Measurements from ENCODE around the gene CDC45. TPM values are rescaled to one million over a fixed set of nuclear protein-coding genes. Genes with fewer than 3 reads are reported as not detected.

CDC45 gene
- polyA plus RNA-seq, 1 donor (not counting 4 experiments of a cell fraction or from before 2014, with no cell fraction given) = 22.7 TPM

GRCh38 chr22:19525116-19525660 lies 45.5 kb downstream of the CDC45 start:
- no peak overlapping the region for H3K9ac ChIP-seq (ENCODE audit: control insufficient read depth, extremely low read depth, insufficient read depth, low read length)
- H4K20me1 ChIP-seq (ENCODE audit: control insufficient read depth, extremely low read depth, insufficient read depth, low read length) = peaks cover 4% of the 10 kb centered on the region
- H3K4me2 ChIP-seq (ENCODE audit: control insufficient read depth, extremely low read depth, insufficient read depth, low read depth, low read length) = no peak overlapping the region
- H3K9me1 ChIP-seq (ENCODE audit: control insufficient read depth, extremely low read depth, insufficient read depth, low read length) = no peaks in the 10 kb centered on the region
- H3K79me2 ChIP-seq (ENCODE audit: control insufficient read depth, insufficient read depth, low read length) = no peaks in the 10 kb centered on the region
- FAIRE-seq = no peak
- no peaks in the 10 kb centered on the region for H3K9me3 ChIP-seq (ENCODE audit: control insufficient read depth, low read depth, low read length)
- peaks cover 2% of the 10 kb centered on the region for H3K4me1 ChIP-seq (ENCODE audit: control insufficient read depth, extremely low read depth, insufficient read depth, low read length)
- no peak for DNase-seq (ENCODE audit: low read depth, low spot score)
- H3K27ac ChIP-seq (ENCODE audit: control insufficient read depth, insufficient read depth, low read length) = no peak overlapping the region
- no peak overlapping the region for H2AFZ ChIP-seq (ENCODE audit: control insufficient read depth, low read length)
- no peaks in the 10 kb centered on the region for H3K36me3 ChIP-seq (ENCODE audit: control insufficient read depth in 2 of 2, extremely low read depth in 1 of 2, insufficient read depth in 2 of 2, low read length in 2 of 2)
- dilution Hi-C loops (cut with MboI; ENCODE audit: extremely low pct_ligation_motif_present, low sequenced_read_pairs) = loop anchor here (10.0 kb wide), 1 partner anchor 60 kb away; no protein-coding TSS in a partner anchor
- peaks cover 42% of the 10 kb centered on the region for H3K27me3 ChIP-seq (ENCODE audit: control insufficient read depth, extremely low read depth, insufficient read depth, low read length)
- TF ChIP-seq EZH2 (IDR thresholded peaks at IDR 0.05; ENCODE audit: low read length) = no peak
- TF ChIP-seq CTCF (optimal IDR thresholded peaks at IDR 0.05 in 1 of 3, IDR thresholded peaks at IDR 0.05 in 1 of 3, conservative IDR thresholded peaks at IDR 0.05 in 1 of 3; ENCODE audit: extremely low read depth in 1 of 3, insufficient read depth in 2 of 3, low read length in 3 of 3) = no peak
- no peak overlapping the region for H3K4me3 ChIP-seq (ENCODE audit: control insufficient read depth in 2 of 3, extremely low read depth in 1 of 3, insufficient read depth in 2 of 3, low read depth in 1 of 3, low read length in 3 of 3)

GRCh38 chr22:19525666-19526065 lies 45.9 kb downstream of the CDC45 start:
- Histone ChIP-seq H3K4me3 (ENCODE audit: control insufficient read depth in 2 of 3, extremely low read depth in 1 of 3, insufficient read depth in 2 of 3, low read depth in 1 of 3, low read length in 3 of 3) (no peak overlapping the region), H4K20me1 (ENCODE audit: control insufficient read depth, extremely low read depth, insufficient read depth, low read length) (no peaks in the 10 kb centered on the region), H3K9me3 (ENCODE audit: control insufficient read depth, low read depth, low read length) (no peaks in the 10 kb centered on the region), H3K4me1 (ENCODE audit: control insufficient read depth, extremely low read depth, insufficient read depth, low read length) (peaks cover 2% of the 10 kb centered on the region), H3K9ac (ENCODE audit: control insufficient read depth, extremely low read depth, insufficient read depth, low read length) (no peak overlapping the region), H3K9me1 (ENCODE audit: control insufficient read depth, extremely low read depth, insufficient read depth, low read length) (no peaks in the 10 kb centered on the region), H3K4me2 (ENCODE audit: control insufficient read depth, extremely low read depth, insufficient read depth, low read depth, low read length) (no peak overlapping the region), H3K36me3 (ENCODE audit: control insufficient read depth in 2 of 2, extremely low read depth in 1 of 2, insufficient read depth in 2 of 2, low read length in 2 of 2) (no peaks in the 10 kb centered on the region), H3K79me2 (ENCODE audit: control insufficient read depth, insufficient read depth, low read length) (no peaks in the 10 kb centered on the region), H2AFZ (ENCODE audit: control insufficient read depth, low read length) (no peak overlapping the region), H3K27ac (ENCODE audit: control insufficient read depth, insufficient read depth, low read length) (no peak overlapping the region), H3K27me3 (ENCODE audit: control insufficient read depth, extremely low read depth, insufficient read depth, low read length) (peaks cover 43% of the 10 kb centered on the region)
- dilution Hi-C loops (cut with MboI; ENCODE audit: extremely low pct_ligation_motif_present, low sequenced_read_pairs) = loop anchor here (10.0 kb wide), 1 partner anchor 61 kb away; no protein-coding TSS in a partner anchor
- TF ChIP-seq EZH2 (IDR thresholded peaks at IDR 0.05; ENCODE audit: low read length) = no peak
- no peak for TF ChIP-seq CTCF (optimal IDR thresholded peaks at IDR 0.05 in 1 of 3, IDR thresholded peaks at IDR 0.05 in 1 of 3, conservative IDR thresholded peaks at IDR 0.05 in 1 of 3; ENCODE audit: extremely low read depth in 1 of 3, insufficient read depth in 2 of 3, low read length in 3 of 3)
- no peak for DNase-seq (ENCODE audit: low read depth, low spot score)
- FAIRE-seq = no peak
